DMS114 treated with DMSO at 0.1 percent for 48 hours (cell line): ENCODE data around the gene ARHGEF7.
"Not testable (repeated sequence)": the region's sequence is repeated elsewhere in the genome, so short reads cannot be mapped to it uniquely, and the experiment has no call there.

Experiments
- DNase-seq: peaks from one replicate; lab custom pipeline; 2025; ENCODE audit not compliant: unreplicated experiment; lab: John Stamatoyannopoulos, UW

Gene ARHGEF7

GRCh38 chr13:111189516-111189915, 74.4 kb downstream of the ARHGEF7 start:
- not testable (repeated sequence) for DNase-seq

- DNase-seq = not testable (repeated sequence)
Measured at GRCh38 chr13:111193223-111193622, 78.1 kb downstream of the ARHGEF7 start.

- DNase-seq = not testable (repeated sequence)
Measured at GRCh38 chr13:111194651-111195050, 79.5 kb downstream of the ARHGEF7 start.

DNA sequence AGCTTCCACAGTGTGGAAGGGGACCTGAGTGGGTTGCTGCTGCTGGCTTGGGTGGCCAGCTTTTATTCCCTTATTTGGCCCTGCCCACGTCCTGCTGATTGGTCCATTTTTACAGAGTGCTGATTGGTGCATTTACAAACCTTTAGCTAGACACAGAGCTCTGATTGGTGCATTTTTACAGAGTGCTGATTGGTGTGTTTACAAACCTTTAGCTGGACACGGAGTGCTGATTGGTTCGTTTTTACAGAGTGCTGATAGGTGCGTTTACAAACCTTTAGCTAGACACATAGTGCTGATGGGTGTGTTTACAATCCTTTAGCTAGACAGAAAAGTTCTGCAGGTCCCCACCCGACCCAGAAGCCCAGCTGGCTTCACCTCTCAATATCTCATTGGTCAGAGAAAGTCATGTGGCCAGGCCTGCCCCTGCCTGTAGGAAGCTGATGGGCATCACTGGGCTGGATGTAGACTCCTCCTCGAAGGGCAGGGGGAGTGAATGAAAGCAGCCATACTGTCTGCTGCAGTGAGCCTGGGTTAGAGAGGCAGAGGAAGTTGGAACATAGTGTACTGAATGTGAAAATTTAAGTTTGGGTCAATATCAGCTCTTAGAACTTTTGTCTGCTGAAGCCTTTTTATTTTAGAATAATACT, 83.7 kb downstream of the ARHGEF7 start:
- not testable (repeated sequence) for DNase-seq

DNA sequence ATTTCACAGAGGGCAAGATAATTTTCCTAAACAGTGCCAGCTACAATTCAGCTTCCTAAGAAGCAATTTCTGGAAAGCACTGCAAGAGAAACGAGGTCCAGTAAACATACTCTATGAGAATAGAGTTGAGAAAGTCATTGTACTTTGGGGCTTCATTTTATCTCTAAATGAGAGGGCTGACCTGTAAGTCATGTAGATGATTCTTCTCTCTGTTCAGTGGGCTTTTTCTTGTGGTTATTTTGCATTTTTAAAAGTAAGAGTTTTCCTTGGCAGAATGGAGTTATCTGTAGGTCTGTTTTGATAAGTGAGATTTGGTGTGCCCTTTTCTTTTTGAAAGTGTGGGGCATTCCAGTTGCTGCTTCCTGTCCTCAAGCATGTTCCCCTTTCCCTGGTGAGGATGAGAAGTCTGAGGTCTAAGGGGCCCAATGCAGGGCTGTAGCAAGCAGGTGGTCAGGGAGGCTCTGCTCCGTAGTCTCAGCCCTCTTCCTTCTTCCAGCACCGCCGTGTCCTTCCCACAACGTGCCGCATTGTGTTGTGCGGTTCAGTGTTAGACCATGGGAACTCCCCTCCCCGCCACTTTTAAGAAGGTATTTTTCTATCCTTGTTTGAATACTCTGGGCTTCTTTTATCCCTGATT, 86.3 kb downstream of the ARHGEF7 start:
- no peak for DNase-seq

DNA sequence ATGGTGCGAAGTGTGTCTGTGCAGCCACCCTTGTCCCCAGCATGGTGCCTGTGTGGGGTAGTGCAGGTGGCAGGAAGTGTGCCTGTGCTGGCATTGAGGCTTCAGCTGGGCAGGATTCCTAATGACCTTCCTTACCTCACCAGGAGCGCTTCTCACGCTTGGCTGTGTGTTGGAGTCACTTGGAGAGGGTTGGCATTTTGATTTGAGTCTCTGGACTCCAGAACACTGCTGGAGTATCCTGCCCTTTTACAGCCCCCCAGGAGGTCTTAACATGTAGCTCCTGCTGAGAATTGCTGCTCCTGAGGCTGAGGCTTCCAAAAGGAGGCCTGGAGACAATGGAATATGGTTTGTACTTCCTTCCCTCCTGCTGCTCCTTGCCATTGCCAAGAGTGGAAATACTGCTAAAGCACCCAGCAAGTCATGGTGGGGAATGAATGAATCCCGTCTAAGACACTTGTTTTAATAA, 87.1 kb downstream of the ARHGEF7 start:
- DNase-seq = no peak

- DNase-seq = no peak
Measured at GRCh38 chr13:111202745-111203144, 87.6 kb downstream of the ARHGEF7 start.

DNA sequence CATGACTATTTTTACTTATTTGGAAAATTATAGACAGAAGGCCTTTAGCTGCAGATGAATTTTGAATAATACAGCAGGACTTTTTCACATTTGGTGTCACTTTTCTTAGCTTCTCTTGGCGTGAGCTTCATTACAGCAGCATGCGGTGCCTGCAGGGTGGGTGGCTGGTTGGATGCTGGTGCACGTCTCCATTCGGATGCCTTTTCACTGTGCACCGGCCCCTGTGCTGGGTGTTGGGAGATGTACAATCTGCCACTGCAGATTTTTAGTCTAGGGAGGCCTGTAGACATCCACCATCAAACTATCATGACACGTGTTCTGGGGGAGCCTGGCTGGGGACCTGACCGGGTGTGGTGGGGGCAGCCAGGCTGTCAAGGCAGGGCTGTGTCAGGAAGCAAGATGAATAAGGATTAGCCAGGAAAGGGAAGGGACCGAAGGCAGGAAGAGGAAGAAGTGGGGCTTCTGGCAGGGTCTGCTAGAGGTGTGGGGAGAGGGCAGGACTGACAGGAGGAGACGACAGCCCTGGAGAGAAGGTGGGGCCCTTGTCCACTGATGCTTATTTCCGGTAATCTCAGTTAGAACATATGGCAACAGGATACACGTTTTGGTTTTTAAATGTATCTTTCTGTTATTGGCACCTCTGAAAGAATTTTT, 88.8 kb downstream of the ARHGEF7 start:
- no peak for DNase-seq

DNA sequence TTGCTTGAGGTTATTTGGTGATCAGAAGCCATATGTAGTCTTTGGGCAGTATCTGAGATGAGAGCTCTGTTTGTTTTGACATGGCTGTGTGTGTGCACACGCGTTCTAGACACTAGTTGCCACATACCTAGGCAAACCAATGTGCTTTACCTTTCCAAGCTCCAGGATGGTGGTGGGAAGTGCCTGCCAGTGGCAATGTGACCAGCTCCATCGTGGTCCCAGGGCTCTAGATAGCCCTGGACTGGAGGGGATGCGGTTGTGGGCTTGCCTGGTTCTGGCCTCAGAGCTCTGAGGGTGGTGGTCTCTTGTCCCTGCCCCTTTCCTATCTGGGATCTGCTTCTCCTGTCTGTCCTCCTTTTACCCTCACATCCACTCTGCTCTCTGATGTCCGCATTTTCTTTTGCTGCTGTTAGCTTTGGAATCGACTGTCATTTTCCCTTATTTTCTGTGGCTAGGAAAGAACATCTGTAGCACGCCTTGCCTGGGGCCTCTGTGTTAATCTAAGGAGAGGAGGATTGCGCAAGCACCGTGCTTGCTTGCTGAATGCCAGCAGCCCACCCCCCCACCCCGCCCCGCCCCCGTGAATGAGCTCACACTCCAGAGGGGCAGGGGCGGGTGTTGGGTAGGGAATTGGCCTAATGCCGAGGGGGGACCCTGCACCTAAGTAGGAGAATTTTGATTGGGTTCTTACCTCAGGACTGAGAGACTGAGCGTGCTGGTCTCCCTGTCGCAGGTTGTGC, 89.5 kb downstream of the ARHGEF7 start:
- no peak for DNase-seq

DNA sequence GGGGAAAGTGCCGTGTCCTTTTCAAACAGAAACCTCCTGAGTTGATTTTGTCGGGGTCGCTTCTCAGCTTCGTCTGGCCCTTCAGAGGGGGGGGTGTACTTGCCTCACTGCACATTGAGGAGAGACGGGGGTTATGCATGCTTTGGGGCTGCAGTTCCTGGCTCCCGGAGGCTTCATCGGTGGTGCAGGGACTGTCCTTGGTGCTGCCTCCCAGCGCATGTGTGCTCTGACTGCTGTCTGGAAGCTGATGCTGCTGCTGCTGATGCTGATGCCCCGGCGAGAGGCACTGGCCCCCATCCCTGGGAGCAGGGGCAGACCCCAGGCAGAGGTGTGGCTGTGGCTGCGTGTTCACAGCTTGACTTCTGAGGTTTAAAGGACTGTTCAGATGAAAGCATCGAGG, 91.0 kb downstream of the ARHGEF7 start:
- DNase-seq = no peak

- DNase-seq = no peak
Measured at GRCh38 chr13:111209613-111210012, 94.5 kb downstream of the ARHGEF7 start.

GRCh38 chr13:111210091-111210490, 95.0 kb downstream of the ARHGEF7 start:
- DNase-seq = no peak

GRCh38 chr13:111210544-111211469, 95.7 kb downstream of the ARHGEF7 start:
- DNase-seq = no peak

DNA sequence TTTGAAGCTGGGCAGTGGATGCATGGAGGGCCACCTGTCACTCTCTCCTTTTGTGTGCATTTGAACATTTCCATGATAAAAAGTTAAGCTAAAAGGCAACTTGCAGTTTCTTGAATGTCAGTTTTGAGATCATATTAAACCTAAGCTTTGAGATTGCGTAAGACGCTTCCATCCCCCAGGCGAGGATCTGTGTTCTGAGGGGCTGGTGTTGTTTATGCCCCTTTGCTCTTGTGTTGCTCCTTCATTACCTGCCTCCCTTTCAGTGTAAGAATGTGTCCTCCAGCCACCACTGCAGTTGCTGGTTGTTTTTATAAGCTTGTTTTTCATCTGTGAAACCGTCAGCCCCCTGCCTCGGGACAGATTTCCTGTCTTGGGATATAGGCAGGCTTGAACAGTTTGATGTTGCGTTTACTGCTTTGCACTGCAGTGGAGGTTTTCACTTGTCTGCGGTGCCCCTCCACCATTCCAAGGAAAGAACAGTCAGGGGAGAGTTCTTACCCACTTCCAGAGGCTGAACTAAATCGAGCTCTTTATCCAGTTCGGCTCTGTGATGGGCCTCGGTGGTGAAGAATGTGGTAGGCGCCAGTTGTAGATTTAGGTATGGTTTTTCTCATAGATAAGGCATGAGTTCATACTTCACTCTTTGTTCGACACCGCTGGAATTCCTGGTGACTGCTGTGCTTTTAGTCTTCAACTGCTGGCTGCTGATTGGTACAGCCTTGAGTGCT, 96.8 kb downstream of the ARHGEF7 start:
- DNase-seq = no peak

- no peak for DNase-seq
Measured at GRCh38 chr13:111212517-111212873, 97.4 kb downstream of the ARHGEF7 start.

- DNase-seq = no peak
Measured at GRCh38 chr13:111213964-111214726, 99.0 kb downstream of the ARHGEF7 start.

DNA sequence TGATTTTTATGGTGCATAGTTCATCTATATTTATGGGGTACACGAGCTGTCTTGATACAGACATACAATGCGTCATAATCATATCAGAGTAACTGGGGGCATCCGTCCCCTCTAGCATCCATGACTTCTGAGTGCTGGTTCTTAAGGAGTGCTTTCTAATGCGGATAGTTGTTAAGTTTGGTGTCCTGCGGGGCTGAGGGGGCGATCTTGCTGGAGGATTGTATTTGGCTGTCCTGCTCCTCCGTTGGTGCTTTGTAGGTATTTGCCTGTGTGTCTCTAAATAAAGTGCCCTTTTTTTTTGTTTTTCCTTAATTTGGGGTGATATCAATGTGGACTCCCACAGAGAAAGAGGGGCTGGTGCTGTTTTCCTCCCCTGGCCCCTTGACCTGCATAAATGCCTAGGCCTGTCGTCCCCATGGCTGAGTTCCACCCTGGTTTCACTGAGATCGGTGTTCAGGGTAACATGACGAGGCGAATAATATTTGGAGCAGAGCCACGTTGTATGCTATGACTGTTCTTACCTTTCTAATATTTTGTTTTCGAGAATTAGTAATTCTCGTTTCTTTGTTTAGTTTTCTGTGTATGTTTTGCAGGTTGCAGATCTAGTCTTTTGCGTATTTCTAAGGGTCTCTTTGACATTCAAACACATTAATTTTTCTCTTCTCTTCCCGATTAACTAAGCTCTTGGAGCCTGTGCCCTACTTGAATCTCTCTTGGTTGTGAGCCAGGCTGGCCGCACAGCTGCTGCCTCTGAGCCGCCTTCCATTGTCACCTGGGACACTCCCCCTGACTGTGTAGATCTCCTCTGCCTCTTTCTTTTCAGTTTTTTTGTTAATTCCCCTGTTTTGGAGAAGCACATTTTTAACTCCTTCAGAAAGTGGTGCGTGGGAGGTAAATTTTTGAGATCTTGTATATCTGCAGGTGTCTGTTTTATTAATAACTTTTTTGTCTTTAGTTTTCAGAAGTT, 100.3 kb downstream of the ARHGEF7 start:
- no peak for DNase-seq
